Spleen (tissue), 11 donors: ENCODE measurements around the gene KLF2. TPM values are rescaled to one million over a fixed set of nuclear protein-coding genes. Genes with fewer than 3 reads are reported as not detected.
A peak's percentile ranks its signal among the peaks of the same experiment; 100 is the strongest.

Experiments
- DNase-seq: peaks from one replicate; pipeline ENCODE4 v3.0.0-alpha.2; 2020
- H3K27ac ChIP-seq, 8 donors: fragments of 200-600 bp; sonication (generic) in 7 of 8; 1 replicate in 4 of 8; 2 replicates in 4 of 8; pipeline versions ENCODE4 v1.5.0 to v1.8.0; 2016 to 2021; ENCODE audit warnings: inconsistent platforms in 4 of 8, mild to moderate bottlenecking in 4 of 8, moderate library complexity in 1 of 8
- H3K27me3 ChIP-seq, 7 donors: fragments of 200-600 bp; sonication (generic) in 6 of 7; replicated peaks in 1 of 7; 1 replicate in 4 of 7; 2 replicates in 3 of 7; pipeline versions ENCODE4 v1.5.0 to v1.8.0; 2016 to 2021; ENCODE audit warnings: inconsistent platforms in 3 of 7, mild to moderate bottlenecking in 1 of 7
- H3K36me3 ChIP-seq, 6 donors: fragments of 200-600 bp; sonication (generic) in 5 of 6; 1 replicate in 4 of 6; 2 replicates in 2 of 6; pipeline versions ENCODE4 v1.5.0 to v1.8.0; 2016 to 2021; ENCODE audit warnings: inconsistent platforms in 2 of 6
- H3K4me1 ChIP-seq, 6 donors: fragments of 200-600 bp; sonication (generic) in 5 of 6; 1 replicate in 3 of 6; 2 replicates in 3 of 6; pipeline versions ENCODE4 v1.5.0 to v1.8.0; 2016 to 2021; ENCODE audit warnings: inconsistent platforms in 3 of 6
- H3K4me3 ChIP-seq, 8 donors: fragments of 200-600 bp; sonication (generic) in 7 of 8; 1 replicate in 4 of 8; 2 replicates in 4 of 8; pipeline versions ENCODE4 v1.5.0 to v1.8.0; 2016 to 2021; ENCODE audit warnings: inconsistent platforms in 4 of 8, mild to moderate bottlenecking in 4 of 8, moderate library complexity in 2 of 8
- H3K9me3 ChIP-seq, 8 donors: fragments of 200-600 bp; sonication (generic) in 7 of 8; 1 replicate in 4 of 8; 2 replicates in 4 of 8; pipeline versions ENCODE4 v1.5.0 to v1.8.0; 2016 to 2021; ENCODE audit warnings: inconsistent platforms in 4 of 8
- POLR2A ChIP-seq, 3 donors: fragments of 450-650 bp; IDR thresholded peaks; one replicate each; pipeline ENCODE4 v1.5.1; 2017; ENCODE audit warnings: antibody characterized with exemption in 3 of 3, mild to moderate bottlenecking in 1 of 3
- POLR2AphosphoS5 ChIP-seq, 3 donors: sonication (generic); formaldehyde crosslinking; IDR thresholded peaks; one replicate each; pipeline ENCODE4 v1.5.1; 2017; ENCODE audit warnings: antibody characterized with exemption in 3 of 3
- WGBS, 5 donors: extraction: QIAGEN DNeasy Blood & Tissue Kit in 3 of 5; methylation state at CpG; one replicate each; pipeline versions ENCODE4 v1.1.5 to v1.1.7; 2013 to 2018; 5-methylcytosine and 5-hydroxymethylcytosine counted together
- intact Hi-C: fragments of 100-400 bp; cut with DNase I; formaldehyde crosslinking; loops from one replicate; pipeline ENCODE4 v1.15.0; 2023; ENCODE audit warnings: low total_unique reads
- polyA plus RNA-seq, 3 donors: library from polyadenylated mRNA; stranded (reverse); fragments of 200-250 nt; gene quantifications; one replicate each; pipeline ENCODE4 v1.2.1, GENCODE V29; 2013
- total RNA-seq, 7 donors: library from RNA; depleted of rRNA in 3 of 7; stranded (reverse); fragments of >200 nt in 3 of 7; fragmentation: NEBNext Ultra II Directional in 4 of 7; extraction: Animal tissue kit (Norgen Biotek cat#: 25700) in 4 of 7; gene quantifications; one replicate each; pipeline versions ENCODE4 v1.1.0 to v1.2.1, GENCODE V29; 2016 to 2021
- TF ChIP-seq, protein P1 (sequence below), 11 experiments: fragments of 200-600 bp in 7 of 11; fragments of 450-650 bp in 4 of 11; sonication (generic) in 4 of 11; IDR thresholded peaks in 8 of 11; conservative IDR thresholded peaks in 3 of 11; 1 replicate in 7 of 11; 2 replicates in 4 of 11; pipeline versions ENCODE4 v1.4.0 to v1.8.0; 2016 to 2021; ENCODE audit warnings: antibody characterized with exemption in 11 of 11, inconsistent platforms in 4 of 11, mild to moderate bottlenecking in 1 of 11
- donor health status: healthy with polysubstance abuse.
- donor health status: DM: no; HTN: no; CAD: no; lungs with moderate emphysema.
- donor health status: DM: no; HTN: no; CAD: no.
- donor health status: Bipolar disorder and iron deficiency.
- donor health status: healthy.
- donor health status: DM: no; HTN: no; CAD: no.
- donor health status: DM: yes; HTN: yes; CAD: no.

The KLF2 gene
- total and polyA plus RNA-seq, 10 donors, result 9.7 to 179 (median 105) TPM

- Histone ChIP-seq H3K27ac (peak overlapping the region in 1 of 8 donors; percentile 3), H3K27me3 (no peaks in the 10 kb centered on the region), H3K4me1 (peaks cover 0 to 81% (median 55%) of the 10 kb centered on the region in 6 donors), H3K36me3 (no peaks in the 10 kb centered on the region), H3K4me3 (no peak overlapping the region), H3K9me3 (no peaks in the 10 kb centered on the region)
- intact Hi-C loops, result no loop called here
- 29 to 49% (median 37%) methylated on average over 7 of the region's 7 CpGs for WGBS, 5 donors
- no peak for DNase-seq
- TF ChIP-seq, protein P1, sequence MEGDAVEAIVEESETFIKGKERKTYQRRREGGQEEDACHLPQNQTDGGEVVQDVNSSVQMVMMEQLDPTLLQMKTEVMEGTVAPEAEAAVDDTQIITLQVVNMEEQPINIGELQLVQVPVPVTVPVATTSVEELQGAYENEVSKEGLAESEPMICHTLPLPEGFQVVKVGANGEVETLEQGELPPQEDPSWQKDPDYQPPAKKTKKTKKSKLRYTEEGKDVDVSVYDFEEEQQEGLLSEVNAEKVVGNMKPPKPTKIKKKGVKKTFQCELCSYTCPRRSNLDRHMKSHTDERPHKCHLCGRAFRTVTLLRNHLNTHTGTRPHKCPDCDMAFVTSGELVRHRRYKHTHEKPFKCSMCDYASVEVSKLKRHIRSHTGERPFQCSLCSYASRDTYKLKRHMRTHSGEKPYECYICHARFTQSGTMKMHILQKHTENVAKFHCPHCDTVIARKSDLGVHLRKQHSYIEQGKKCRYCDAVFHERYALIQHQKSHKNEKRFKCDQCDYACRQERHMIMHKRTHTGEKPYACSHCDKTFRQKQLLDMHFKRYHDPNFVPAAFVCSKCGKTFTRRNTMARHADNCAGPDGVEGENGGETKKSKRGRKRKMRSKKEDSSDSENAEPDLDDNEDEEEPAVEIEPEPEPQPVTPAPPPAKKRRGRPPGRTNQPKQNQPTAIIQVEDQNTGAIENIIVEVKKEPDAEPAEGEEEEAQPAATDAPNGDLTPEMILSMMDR (IDR thresholded peaks at IDR 0.05 in 8 of 11, conservative IDR thresholded peaks at IDR 0.05 in 3 of 11), result no peak
- no peak for TF ChIP-seq POLR2AphosphoS5 (IDR thresholded peaks at IDR 0.05)
- no peak for TF ChIP-seq POLR2A (IDR thresholded peaks at IDR 0.05)
Observed at GRCh38 chr19:16319481-16319880, 5.1 kb upstream of the KLF2 start.

DNA sequence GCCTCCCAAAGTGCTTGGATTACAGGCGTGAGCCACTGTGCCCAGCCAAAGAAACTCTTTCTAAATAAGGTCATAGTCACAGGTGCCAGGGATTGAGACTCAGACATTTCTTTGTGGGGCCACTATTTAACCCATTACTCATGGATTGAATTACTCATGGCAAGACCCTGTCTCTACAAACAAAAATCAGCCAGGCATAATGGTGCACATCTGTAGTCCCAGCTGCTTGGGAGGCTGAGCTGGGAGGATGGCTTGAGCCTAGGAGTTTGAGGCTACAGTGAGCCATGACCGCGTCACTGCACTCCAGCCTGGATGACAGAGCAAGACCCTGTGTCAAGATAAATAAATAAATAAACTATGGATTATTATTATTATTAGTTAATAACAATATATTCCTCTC, 3.6 kb upstream of the KLF2 start:
- TF ChIP-seq POLR2AphosphoS5 (IDR thresholded peaks at IDR 0.05), result no peak
- no peak for TF ChIP-seq POLR2A (IDR thresholded peaks at IDR 0.05)
- TF ChIP-seq, protein P1 (IDR thresholded peaks at IDR 0.05 in 8 of 11, conservative IDR thresholded peaks at IDR 0.05 in 3 of 11), result no peak
- H3K4me3 ChIP-seq, result no peak overlapping the region
- peaks cover 0 to 4% (median 0%) of the 10 kb centered on the region in 7 donors for H3K27me3 ChIP-seq
- DNase-seq, result no peak
- no peaks in the 10 kb centered on the region for H3K9me3 ChIP-seq
- peaks cover 0 to 69% (median 45%) of the 10 kb centered on the region in 6 donors for H3K4me1 ChIP-seq
- H3K27ac ChIP-seq, result no peak overlapping the region
- WGBS, 5 donors, result 88 to 98% (median 94%) methylated on average over 3 of the region's 3 CpGs
- H3K36me3 ChIP-seq, result peaks cover 0 to 12% (median 2%) of the 10 kb centered on the region in 6 donors
- intact Hi-C loops, result loop anchor here (5.0 kb wide), 1 partner anchor 74 kb away; no protein-coding TSS in a partner anchor

DNA sequence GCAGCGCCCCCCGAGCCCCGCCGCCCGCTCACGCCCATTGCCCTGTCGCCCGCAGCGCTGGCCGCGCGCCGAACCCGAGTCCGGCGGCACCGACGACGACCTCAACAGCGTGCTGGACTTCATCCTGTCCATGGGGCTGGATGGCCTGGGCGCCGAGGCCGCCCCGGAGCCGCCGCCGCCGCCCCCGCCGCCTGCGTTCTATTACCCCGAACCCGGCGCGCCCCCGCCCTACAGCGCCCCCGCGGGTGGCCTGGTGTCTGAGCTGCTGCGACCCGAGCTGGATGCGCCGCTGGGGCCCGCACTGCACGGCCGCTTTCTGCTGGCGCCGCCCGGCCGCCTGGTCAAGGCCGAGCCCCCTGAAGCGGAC, 518 bp downstream of the KLF2 start:
- peaks cover 0 to 46% (median 14%) of the 10 kb centered on the region in 6 donors for H3K36me3 ChIP-seq
- peak; percentile 92 for DNase-seq
- peak overlapping the region; percentile 85 to 99 (median 96) for H3K27ac ChIP-seq
- peak overlapping the region; percentile 81 to 98 (median 94) for H3K4me3 ChIP-seq
- 0 to 8% (median 2%) methylated on average over 2 to 52 of the region's 52 CpGs for WGBS, 5 donors
- TF ChIP-seq POLR2A (IDR thresholded peaks at IDR 0.05) (no peak), POLR2AphosphoS5 (IDR thresholded peaks at IDR 0.05) (no peak)
- TF ChIP-seq, protein P1 (IDR thresholded peaks at IDR 0.05 in 8 of 11, conservative IDR thresholded peaks at IDR 0.05 in 3 of 11), result peak in 6 of 11 experiments; percentile 9 to 46 (median 32)
- peaks cover 0 to 4% (median 0%) of the 10 kb centered on the region in 7 donors for H3K27me3 ChIP-seq
- no peaks in the 10 kb centered on the region for H3K9me3 ChIP-seq
- intact Hi-C loops, result loop anchor here (5.0 kb wide), 1 partner anchor 47 kb away; no protein-coding TSS in a partner anchor
- H3K4me1 ChIP-seq, result peaks cover 23 to 74% (median 60%) of the 10 kb centered on the region in 6 donors

GRCh38 chr19:16325641-16326400, 1.2 kb downstream of the KLF2 start:
- H3K27ac ChIP-seq, result peak overlapping the region; percentile 80 to 99 (median 96)
- peaks cover 0 to 46% (median 14%) of the 10 kb centered on the region in 6 donors for H3K36me3 ChIP-seq
- peaks cover 27 to 81% (median 67%) of the 10 kb centered on the region in 6 donors for H3K4me1 ChIP-seq
- intact Hi-C loops, result loop anchor here (5.0 kb wide), 1 partner anchor 46 kb away; no protein-coding TSS in a partner anchor
- peaks cover 0 to 4% (median 0%) of the 10 kb centered on the region in 7 donors for H3K27me3 ChIP-seq
- TF ChIP-seq, protein P1 (IDR thresholded peaks at IDR 0.05 in 8 of 11, conservative IDR thresholded peaks at IDR 0.05 in 3 of 11), result no peak
- TF ChIP-seq POLR2AphosphoS5 (IDR thresholded peaks at IDR 0.05) (peak; percentile 82 to 91 (median 91)), POLR2A (IDR thresholded peaks at IDR 0.05) (peak in 1 of 3 donors; percentile 40)
- peak overlapping the region; percentile 81 to 98 (median 94) for H3K4me3 ChIP-seq
- peak; percentile 89 for DNase-seq
- 4 to 11% (median 5%) methylated on average over 43 to 82 of the region's 82 CpGs for WGBS, 5 donors
- no peaks in the 10 kb centered on the region for H3K9me3 ChIP-seq
